Endothelial cell (in vitro differentiated cells): Measurements from ENCODE around the gene FAM53B. TPM values are rescaled to one million over a fixed set of nuclear protein-coding genes. Genes with fewer than 3 reads are reported as not detected.

ENCODE experiments used
- DNase-seq: peaks from one replicate; pipeline ENCODE4 v3.0.0; 2021; ENCODE audit warnings: low spot score
- H3K27ac Mint-ChIP-seq: one replicate; pipeline ENCODE4 v1.8.0; 2021; ENCODE audit warnings: mixed read lengths, inconsistent platforms; ENCODE audit not compliant: unreplicated experiment
- H3K27me3 Mint-ChIP-seq: one replicate; pipeline ENCODE4 v1.8.0; 2021; ENCODE audit warnings: mild to moderate bottlenecking, moderate library complexity, mixed read lengths, inconsistent platforms; ENCODE audit not compliant: unreplicated experiment
- H3K36me3 Mint-ChIP-seq: one replicate; pipeline ENCODE4 v1.8.0; 2021; ENCODE audit warnings: mild to moderate bottlenecking, low read depth, mixed read lengths, inconsistent platforms; ENCODE audit not compliant: unreplicated experiment
- H3K4me1 Mint-ChIP-seq: one replicate; pipeline ENCODE4 v1.8.0; 2021; ENCODE audit warnings: mild to moderate bottlenecking, mixed read lengths, inconsistent platforms; ENCODE audit not compliant: unreplicated experiment
- H3K4me3 Mint-ChIP-seq: one replicate; pipeline ENCODE4 v1.8.0; 2021; ENCODE audit warnings: mild to moderate bottlenecking, mixed read lengths, inconsistent platforms; ENCODE audit not compliant: unreplicated experiment
- H3K9me3 Mint-ChIP-seq: one replicate; pipeline ENCODE4 v1.8.0; 2021; ENCODE audit warnings: mixed read lengths, inconsistent platforms; ENCODE audit not compliant: unreplicated experiment
- CTCF ChIP-seq: fragments of 200-600 bp; sonication (generic); IDR thresholded peaks from one replicate; pipeline ENCODE4 v1.5.0; 2021; ENCODE audit warnings: antibody characterized with exemption; ENCODE audit not compliant: unreplicated experiment
- total RNA-seq: library from RNA; stranded (reverse); fragmentation: NEBNext Ultra II Directional; extraction: Animal tissue kit (Norgen Biotek cat#: 25700); gene quantifications from one replicate; pipeline ENCODE4 v1.2.1, GENCODE V29; 2021; ENCODE audit not compliant: unreplicated experiment

Gene FAM53B
- total RNA-seq, 1 donor from 2014 or later = 21.0 TPM

- Mint-ChIP-seq H3K9me3 (no peaks in the 10 kb centered on the region), H3K4me1 (peaks cover 29% of the 10 kb centered on the region), H3K27me3 (no peaks in the 10 kb centered on the region), H3K4me3 (no peak overlapping the region), H3K27ac (no peak overlapping the region), H3K36me3 (peaks cover 14% of the 10 kb centered on the region)
- TF ChIP-seq CTCF = no peak
- DNase-seq = no peak
These were observed 103.5 kb downstream of the FAM53B start for GRCh38 chr10:124640538-124641231.

- no peak for DNase-seq
- H3K36me3 Mint-ChIP-seq = peaks cover 14% of the 10 kb centered on the region
- no peak for TF ChIP-seq CTCF
- no peaks in the 10 kb centered on the region for H3K9me3 Mint-ChIP-seq
- H3K27me3 Mint-ChIP-seq = no peaks in the 10 kb centered on the region
- H3K4me1 Mint-ChIP-seq = peaks cover 29% of the 10 kb centered on the region
- H3K4me3 Mint-ChIP-seq = no peak overlapping the region
- H3K27ac Mint-ChIP-seq = no peak overlapping the region
These were observed 104.1 kb downstream of the FAM53B start for GRCh38 chr10:124640056-124640455.

GRCh38 chr10:124639646-124640045 lies 104.5 kb downstream of the FAM53B start:
- no peak for TF ChIP-seq CTCF
- Mint-ChIP-seq H3K4me3 (no peak overlapping the region), H3K27ac (no peak overlapping the region), H3K9me3 (no peaks in the 10 kb centered on the region), H3K27me3 (no peaks in the 10 kb centered on the region), H3K4me1 (peaks cover 28% of the 10 kb centered on the region), H3K36me3 (peaks cover 14% of the 10 kb centered on the region)
- DNase-seq = no peak

- peaks cover 14% of the 10 kb centered on the region for H3K36me3 Mint-ChIP-seq
- peaks cover 24% of the 10 kb centered on the region for H3K4me1 Mint-ChIP-seq
These were observed 105.0 kb downstream of the FAM53B start for GRCh38 chr10:124639206-124639605.

More at GRCh38 chr10:124639206-124639605, 105.0 kb downstream of the FAM53B start:
- no peaks in the 10 kb centered on the region for H3K9me3 Mint-ChIP-seq
- no peak overlapping the region for H3K4me3 Mint-ChIP-seq
- DNase-seq = no peak
- H3K27ac Mint-ChIP-seq = no peak overlapping the region
- no peak for TF ChIP-seq CTCF
- no peaks in the 10 kb centered on the region for H3K27me3 Mint-ChIP-seq
